Measurements from ENCODE around the gene DSG2.

GRCh38 chr18:31492671-31493070 lies 5.3 kb upstream of the DSG2 start:
- TF ChIP-seq CTCF (IDR thresholded peaks at IDR 0.05) = no peak
- no peak for TF ChIP-seq EP300 (IDR thresholded peaks at IDR 0.05)
- TF ChIP-seq POLR2A (IDR thresholded peaks at IDR 0.05) = no peak

Measured in suprapubic skin (tissue), 3 donors.